Medulla oblongata (tissue), 1 donor: ENCODE results near the gene PCCA.
"Not testable (repeated sequence)": the region's sequence is repeated elsewhere in the genome, so short reads cannot be mapped to it uniquely, and the experiment has no call there.

Experiments
- DNase-seq: peaks from one replicate; pipeline ENCODE4 v3.0.0-alpha.2; 2015; ENCODE audit errors: extremely low spot score

The PCCA gene

DNA sequence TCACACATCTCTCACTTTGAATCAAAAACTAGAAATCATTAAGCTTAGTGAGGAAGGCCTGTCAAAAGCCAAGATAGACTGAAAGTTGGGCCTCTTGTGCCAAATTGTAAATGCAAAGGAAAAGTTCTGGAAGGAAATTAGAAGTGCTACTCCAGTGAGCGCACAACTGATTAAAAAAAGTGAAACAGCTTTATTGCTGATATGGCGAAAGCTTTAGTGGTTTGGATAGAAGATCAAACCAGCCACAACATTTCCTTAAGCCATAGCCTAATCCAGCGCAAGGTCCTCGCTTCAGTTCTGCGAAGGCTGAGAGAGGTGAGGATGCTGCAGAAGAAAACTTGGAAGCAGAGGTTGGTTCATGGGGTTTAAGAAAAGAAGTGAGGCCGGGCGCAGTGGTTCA lies 7.6 kb downstream of the PCCA start:
- DNase-seq, result no peak

DNA sequence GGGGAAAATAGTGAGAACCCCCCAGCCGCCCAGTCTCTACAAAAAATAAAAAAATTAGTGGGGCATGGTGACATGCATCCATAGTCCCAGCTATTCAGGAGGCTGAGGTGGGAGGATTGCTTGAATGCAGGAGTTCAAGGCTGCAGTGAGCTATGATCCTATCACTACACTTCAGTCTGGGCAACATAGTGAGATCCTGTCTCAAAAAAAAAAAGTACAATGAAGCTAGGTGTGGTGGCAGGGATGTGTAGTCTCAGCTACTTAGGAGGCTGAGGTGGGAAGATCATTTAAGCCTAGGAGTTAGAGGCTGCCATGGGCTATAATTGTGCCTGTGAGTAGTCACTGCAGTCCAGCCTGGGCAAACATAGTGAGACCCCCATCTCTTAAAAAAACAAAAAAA lies 8.9 kb downstream of the PCCA start:
- DNase-seq, result no peak

DNA sequence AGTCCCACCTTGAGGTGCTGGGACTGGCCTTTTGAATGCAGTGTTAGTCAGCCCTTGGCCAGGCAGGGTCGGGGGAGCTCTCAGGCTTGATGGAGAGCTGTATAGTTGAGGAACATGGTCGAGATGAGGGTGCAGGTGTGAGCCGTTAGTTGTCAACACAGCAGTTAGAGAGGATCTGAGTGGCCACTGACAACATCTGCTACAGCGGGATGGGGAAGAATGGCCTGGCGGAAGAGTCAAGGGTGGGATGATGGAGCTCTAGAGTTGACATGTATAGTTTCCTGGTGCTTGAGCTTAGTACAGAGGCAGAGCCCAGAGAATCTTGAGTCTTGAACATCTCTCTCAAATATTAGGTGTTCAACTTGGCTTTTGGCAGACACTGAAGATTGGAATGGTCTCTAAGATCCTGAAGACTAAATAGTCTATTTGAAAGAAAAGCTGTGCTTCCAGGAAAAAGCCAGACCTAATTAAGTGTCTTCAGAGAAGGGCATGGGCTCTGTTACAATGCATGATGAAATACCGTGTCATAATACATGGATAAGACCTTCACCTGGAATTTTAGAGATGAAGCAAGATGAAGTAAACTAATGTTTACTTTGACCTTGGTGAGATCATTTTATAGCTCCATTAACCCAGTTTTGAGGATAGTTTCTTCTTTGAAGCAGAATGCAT lies 9.7 kb downstream of the PCCA start:
- DNase-seq, result no peak

DNA sequence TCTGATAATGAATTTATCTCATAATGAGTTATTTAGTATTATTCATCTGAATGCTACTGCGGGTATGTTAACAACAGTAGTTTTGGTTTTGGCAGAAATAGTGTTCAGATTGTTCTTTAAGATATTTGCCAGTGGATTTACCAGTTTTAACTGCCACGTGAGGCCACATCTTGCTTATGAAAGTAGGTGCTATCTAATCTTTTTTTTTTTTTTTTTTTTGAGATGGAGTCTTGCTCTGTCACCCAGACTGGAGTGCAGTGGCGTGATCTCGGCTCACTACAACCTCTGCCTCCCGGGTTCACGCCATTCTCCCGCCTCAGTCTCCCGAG lies 10.2 kb downstream of the PCCA start:
- DNase-seq, result not testable (repeated sequence)

DNA sequence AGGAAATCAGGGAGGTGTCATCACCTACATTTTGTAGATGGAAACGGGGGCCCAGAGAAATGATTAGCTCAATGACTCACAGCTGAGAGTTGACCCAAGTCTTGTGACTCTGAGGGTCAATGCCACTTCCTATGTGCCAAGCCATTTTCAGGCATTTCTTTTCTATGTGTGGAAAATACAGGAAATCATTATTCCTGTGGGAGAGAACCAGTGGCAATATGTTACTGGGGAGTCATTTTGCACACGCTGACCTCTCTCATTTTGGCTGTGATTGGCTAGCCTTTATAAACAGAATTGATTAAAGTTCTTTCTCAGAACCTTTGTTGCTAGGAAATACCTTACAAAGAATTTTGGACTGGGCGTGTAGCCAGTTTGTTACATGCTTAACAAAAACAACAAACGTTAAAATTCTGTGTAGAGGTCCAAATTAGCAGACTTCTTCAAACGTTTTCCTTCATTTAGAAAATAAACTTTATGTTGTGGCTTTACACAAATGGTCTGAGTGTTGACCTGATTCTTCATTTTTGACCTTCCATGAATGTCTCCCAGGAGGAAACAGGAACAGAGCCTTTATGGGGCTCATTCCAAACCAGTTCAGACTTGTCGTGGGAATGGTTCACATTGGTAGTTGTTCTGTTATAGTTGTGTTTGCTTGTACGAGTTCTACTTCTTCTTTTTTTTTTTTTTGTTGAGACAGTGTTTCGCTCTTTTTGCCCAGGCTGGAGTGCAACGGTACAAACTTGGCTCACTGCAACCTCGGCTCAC lies 11.4 kb downstream of the PCCA start:
- peak; percentile 70 for DNase-seq

DNA sequence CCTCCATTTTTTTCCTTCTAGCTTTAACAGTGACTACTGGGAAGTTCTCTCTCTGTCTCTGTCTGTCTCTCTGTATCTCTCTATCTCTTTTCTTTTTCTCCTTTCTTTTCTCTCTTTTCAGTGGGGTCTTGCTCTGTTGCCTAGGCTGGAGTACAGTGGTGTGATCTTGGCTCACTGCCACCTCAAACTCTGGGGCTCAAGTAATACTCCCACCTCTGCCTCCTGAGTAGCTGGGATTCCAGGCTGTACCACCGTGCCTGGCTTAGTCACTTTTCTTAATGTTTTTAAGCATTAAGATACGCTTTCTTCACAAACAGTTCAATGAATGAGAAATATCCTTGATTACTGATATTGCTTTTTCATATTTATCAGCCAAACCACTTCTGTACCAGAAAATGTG lies 13.1 kb downstream of the PCCA start:
- no peak for DNase-seq

DNA sequence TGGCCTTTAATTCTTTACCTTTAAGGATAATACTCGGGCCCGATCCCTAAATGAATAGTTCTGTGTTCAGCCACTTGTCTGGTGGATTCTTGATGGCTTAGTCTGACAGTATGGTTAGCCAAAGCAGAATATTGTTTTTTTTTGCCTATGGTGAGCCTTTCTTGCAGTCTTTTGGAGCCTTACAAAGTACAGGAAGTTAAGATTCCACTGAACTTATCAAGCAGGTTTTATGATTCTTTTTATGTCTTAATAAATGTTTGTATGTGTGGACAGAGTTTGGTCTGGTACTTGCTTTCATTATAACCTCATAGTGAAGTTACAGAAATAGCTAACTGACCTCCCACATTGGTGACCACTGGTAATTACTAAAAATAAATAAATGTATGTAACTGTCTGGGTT lies 17.1 kb downstream of the PCCA start:
- DNase-seq, result no peak

DNA sequence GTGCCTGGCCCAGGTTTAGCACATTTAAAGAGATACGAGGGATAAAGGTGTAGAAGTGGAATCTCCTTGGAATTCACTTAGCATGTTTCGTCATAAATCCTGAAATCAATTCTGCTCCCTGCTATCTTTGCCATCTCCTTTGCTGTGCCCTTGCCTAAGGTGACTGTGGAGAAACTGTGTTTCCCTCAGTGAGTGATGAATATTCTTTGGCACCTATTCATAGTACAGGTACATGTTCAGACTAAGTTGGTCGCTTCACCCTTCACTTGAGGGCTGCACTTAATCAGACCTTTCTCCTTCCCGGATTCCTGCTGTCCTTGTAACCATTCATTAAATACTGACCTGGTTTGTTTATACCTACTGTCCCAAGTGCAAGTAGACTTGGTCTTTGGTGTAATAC lies 17.8 kb downstream of the PCCA start:
- DNase-seq, result no peak

DNA sequence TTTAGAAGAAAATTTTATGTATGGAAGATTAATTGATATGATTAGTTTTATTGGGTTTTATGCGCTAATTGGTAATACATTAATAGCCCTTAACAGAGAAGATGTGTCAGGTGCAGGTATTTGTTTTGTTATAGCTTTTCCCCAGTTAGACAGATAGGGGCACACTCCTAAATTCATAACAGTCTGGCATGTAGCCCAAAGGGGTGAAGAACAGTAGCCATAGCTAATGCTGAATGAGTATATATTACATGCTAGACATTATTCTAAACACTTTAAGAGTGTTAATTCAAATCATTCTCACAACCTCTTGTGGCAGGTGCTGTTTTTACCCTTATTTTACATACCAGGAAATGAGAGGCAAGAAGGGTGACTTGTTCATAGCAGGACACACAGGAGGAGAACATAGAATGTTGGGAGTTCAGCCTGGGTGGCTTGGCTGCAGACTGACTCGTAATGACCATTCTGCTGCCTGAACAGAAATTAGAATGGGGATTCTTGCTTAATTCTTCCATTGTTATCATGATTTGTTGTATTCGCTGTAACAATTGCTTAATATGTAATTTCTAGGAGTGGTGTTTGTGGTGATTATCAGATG lies 20.1 kb downstream of the PCCA start:
- DNase-seq, result no peak

DNA sequence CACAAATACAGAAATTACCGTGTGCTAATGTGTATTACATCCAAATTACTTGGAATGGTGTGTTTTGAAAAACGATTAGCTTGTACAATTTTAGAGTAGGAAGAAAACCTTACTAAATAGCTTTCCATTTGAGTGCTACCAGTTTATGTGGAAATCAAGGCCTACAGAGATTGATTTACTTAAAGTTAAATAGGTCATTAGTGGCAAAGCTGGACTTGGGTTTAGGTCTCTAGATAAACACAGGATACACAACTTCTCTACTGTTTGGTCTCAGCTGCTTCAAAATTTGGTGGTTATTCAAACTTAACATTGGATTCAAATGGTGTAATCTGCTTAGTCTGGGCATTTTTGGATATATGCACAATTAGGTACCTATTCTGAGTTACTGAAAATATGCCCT lies 21.4 kb downstream of the PCCA start:
- DNase-seq, result no peak

DNA sequence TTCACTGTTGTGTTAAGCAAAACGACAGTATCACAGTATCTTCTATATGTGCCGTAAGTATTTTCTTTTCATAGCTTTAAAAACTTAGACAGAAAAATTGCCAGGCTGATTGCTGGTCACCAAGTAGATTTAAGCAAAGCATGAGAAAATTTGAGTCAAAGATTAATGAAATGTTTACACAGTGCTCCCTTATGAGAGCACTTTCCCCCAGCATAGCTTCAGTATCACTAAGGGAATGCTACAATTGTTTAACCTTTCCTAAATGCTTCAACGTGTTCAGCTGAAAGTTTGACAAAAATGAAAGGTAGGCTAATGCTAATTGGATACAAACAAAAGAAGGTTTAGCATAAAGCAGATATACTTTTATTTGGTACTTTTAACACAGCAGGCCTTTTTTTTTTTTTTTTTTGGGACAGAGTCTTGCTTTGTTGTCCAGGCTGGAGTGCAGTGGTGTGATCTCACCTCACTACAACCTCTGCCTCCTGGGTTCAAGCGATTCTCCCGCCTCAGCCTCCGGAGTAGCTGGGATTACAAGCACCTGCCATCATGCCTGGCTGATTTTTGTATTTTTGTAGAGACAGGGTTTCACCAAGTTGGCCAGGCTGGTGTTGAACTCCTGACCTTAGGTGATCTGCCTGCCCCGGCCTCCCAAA lies 23.4 kb downstream of the PCCA start:
- no peak for DNase-seq

DNA sequence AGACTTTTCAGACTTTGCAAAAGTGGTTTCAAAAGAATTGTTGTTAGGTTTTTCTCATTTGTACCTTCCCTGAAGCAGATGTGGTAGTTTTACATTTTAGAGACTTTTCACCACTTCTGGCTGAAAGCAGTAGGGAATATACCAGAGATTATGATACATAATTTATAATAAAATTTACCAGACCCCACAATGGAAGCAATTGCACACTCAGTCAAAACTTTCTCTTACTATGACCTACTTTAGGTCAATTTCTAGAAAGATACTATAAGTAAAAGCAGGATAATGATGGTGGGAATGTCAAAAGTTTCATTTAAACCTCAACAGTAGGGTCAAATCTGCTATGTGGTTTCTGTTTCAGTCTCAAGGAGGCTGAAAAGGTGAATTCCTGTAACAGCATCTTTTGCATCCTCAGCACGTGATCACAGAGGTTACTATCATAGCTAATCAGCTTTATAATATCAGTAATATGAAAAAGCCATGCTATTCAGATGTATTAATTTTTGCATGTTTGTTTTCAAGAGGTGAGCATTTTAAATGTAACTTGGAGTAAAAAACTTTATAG lies 26.9 kb downstream of the PCCA start:
- DNase-seq, result no peak

DNA sequence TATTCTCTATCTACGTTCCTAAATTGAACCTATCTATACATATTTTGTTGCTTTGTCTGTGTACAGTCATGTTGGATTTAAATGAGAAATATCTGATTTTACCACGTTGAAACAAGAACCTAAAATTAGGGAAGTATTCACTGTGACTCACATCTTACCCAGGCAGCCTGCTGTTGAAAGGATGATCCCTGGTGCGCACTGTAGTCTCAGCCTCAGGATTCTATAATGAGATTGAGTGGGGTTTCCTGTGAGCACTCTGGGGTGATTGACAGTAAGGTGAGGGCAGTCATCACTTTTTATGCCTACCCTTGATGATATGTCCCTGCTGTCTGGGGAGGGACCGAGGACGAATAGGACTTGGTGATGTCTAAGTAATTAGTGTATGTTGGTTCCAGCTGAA lies 35.4 kb downstream of the PCCA start:
- no peak for DNase-seq

DNA sequence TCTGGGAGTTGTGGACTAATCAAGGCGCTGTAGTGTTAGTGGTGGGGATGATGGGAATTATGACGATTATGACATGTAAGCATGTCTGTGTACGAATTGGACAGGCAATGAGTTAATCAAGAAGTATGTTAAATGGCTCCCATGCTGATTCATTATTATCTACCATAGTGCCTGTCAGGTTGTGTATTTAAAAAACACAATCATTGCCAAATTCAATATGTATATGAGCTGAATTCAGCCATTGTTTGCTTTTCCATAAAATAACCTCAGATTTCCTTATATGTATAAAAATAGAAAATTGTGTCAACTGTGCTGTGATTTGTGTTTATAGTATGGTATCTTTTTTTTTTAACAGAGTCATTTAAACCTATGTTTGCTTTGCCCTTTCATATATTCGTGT lies 37.1 kb downstream of the PCCA start:
- DNase-seq, result no peak

DNA sequence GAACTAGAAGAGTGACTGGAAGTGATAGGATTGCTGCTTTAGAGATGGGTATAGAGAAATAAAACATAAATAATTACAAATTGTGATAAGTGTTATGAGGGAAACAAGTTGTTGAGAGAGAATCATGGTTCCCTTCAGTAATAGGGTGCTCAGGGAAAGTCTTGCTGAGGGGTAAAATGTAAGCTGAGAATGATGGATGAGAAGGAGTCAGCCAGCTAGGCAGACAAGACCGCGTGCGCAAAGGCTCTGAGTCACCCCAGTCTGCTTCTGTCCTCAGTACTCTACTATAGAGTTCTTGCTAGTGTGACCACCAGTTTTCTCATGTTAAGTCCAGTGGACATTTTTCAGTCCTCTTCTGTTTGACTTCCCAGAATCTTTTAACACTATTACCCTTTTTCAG lies 39.5 kb downstream of the PCCA start:
- DNase-seq, result no peak

DNA sequence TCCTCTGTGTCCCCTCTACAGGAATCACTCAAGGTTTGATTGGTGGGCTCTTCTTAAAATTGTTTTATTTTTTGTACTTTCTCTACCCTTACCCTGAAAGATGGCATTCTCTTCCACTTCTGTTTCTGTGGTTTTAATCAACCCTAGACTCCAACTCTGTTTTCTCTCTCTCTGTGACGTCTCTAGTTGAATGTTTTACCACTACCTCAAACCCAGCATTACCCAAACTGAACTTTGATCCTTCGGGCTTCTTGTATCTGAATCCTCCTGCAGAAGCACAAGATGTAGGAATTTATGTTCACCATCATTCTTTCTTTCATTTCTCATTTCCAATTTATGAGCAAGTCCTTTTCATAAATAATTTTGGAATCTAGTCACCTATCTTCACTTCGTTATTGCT lies 39.9 kb downstream of the PCCA start:
- no peak for DNase-seq

DNA sequence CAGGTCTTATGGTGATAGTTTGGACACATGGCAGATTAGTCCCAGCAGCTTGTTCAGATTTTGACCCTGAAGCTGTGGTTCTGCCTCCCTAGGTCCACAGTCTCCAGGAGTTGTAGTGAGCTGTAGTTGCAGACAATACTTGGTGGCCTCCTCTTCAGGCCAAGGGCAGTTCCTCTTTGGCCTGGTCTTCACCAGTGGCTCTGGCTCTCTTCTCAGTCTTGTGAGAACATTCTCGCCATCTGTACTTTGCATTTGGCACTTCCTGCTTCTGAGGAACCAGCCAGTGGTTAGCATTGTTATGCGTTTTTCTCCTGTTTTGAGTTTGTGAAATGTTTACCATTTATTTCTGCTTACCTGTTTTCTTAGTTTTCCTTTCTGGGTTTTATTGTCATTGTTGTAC lies 40.7 kb downstream of the PCCA start:
- DNase-seq, result peak; percentile 67

DNA sequence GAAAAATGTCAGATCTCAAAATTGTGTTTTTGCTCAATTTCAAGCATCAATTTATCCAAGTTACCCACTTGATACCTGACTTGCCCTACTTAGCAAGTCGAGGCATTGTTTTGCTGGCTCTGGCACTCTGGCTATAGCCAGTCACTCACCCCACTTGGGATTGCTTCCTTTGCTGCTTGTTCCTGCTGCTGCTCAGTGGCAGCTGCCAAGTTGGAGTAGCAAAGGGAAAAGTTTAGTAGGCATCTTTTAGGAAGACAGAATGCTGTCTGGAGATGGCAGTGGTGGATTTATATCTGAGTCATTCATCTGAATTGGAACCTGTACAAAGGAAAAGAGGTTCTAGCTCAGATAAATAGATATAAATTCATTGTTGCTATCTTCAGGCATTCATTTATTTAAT lies 41.2 kb downstream of the PCCA start:
- peak; percentile 65 for DNase-seq

DNA sequence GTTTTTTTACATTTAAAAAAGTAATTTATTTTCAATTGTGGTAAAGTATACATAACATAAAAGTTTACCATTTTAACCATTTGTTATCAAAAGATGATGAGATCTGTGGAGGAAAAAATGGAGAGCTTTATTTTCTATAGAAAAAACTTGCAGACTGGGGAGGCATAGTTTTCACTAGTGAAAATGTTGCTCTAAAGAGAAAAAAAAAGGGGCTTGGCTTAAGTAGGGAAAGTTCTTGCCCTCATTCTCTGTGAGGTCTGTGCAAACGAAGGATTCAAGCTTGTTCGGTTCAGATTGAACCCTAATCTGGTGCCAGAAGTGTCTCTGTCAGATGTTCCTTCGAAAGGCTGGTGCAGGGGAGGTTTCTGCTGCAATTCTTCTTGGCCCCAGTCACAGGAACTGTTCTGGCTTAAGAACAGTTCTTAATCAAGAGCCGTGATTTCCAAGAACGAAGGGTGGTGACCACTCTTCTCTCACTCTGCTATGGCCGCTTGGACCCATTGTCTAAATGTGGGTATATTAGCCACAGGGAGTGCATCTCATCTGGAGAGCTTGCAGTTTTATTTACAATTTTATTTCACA lies 42.1 kb downstream of the PCCA start:
- DNase-seq, result peak; percentile 22

DNA sequence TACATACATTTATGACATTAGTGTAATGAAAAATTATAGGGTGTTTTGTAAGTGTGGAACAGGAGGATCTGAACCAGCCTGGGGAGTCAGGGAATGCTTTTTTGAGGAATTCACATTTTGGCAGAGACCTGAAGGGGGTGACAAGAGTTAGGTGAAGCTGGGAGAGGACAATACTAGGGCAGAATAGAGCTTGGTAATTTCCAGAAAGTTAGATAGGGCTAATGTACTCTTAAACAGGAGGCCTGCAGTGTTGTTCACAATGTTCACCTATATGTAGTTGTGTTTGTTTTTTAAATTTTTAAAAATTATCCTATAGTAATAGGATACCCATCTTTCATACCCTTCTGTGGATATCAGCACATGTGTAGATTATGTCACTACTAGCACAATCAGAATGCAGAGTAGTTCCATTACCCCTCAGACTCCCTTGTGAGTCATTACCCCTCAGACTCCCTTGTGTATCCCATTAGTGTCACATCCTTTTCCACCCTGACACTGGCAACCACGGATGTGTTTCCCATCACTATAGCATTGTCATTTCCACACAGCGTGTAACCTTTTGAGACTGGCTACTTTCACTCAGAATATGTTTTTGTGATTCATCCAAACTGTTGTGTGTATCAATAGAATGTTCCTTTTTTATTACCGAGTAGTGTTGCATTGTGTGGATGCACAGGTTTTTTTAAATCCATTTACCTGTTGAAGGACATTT lies 43.1 kb downstream of the PCCA start:
- no peak for DNase-seq

DNA sequence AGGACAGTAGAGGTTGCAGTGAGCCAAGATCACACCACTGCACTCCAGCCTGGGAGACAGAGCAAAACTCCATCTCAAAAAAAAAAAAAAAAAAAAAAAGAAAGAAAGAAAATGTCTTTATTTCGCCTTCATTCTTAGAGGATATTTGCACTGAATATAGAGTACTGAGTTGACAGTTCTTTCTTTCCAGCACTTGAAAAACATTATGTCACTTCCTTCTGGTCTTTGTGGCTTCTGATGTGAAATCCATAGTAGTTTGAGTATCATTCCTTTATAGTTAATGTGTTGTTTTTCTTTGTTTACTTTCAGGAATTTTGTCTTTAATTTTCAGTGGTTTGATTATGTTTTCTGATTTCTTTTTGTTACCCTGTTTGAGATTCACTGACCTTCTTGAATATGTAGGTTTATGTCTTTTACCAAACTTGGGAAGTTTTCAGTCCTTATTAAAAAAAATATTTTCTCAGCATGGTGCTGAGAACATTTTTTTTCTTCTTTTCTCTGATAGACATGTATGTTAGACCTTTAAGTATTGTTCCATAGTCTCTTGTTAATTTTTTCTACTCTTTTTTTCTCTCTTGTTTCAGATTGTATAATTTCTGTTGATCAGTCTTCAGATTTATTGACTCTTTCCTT lies 50.1 kb downstream of the PCCA start:
- DNase-seq, result no peak
